B cell (primary cell): ENCODE data around the gene TWF2.

Experiments used
- EZH2 ChIP-seq: IDR thresholded peaks from 2 replicates; pipeline ENCODE4 v1.6.1; 2012; ENCODE audit warnings: borderline replicate concordance, low read depth, mild to moderate bottlenecking, moderate library complexity, low read length; ENCODE audit not compliant: insufficient read depth, poor library complexity, severe bottlenecking
- TF ChIP-seq, protein P1 (sequence below): fragments of 200-600 bp; IDR thresholded peaks from one replicate; pipeline ENCODE4 v1.8.0; 2022; ENCODE audit warnings: antibody characterized with exemption, mild to moderate bottlenecking

DNA sequence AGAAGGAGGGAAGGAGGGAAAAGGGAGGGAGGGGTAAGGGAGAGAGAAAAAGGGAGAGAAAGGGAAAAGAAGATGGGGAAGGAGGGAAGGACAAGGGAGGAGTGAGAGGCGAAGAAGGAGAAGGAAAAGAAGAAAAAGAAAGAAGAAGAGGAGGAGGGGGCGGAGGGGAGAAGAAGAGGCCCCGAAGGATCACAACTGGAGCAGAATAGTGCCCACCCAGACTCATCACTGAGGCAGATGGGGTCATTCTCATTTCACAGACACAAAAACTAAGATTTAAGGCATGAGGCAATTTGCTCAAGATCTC is 43.7 kb downstream of the TWF2 start:
- TF ChIP-seq, protein P1, sequence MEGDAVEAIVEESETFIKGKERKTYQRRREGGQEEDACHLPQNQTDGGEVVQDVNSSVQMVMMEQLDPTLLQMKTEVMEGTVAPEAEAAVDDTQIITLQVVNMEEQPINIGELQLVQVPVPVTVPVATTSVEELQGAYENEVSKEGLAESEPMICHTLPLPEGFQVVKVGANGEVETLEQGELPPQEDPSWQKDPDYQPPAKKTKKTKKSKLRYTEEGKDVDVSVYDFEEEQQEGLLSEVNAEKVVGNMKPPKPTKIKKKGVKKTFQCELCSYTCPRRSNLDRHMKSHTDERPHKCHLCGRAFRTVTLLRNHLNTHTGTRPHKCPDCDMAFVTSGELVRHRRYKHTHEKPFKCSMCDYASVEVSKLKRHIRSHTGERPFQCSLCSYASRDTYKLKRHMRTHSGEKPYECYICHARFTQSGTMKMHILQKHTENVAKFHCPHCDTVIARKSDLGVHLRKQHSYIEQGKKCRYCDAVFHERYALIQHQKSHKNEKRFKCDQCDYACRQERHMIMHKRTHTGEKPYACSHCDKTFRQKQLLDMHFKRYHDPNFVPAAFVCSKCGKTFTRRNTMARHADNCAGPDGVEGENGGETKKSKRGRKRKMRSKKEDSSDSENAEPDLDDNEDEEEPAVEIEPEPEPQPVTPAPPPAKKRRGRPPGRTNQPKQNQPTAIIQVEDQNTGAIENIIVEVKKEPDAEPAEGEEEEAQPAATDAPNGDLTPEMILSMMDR: no peak
- no peak for TF ChIP-seq EZH2
